ENCODE results near the gene MTA3. TPM values are rescaled to one million over a fixed set of nuclear protein-coding genes. Genes with fewer than 3 reads are reported as not detected.

The MTA3 gene
- total RNA-seq, 2 experiments from 2014 or later: 27.0 to 30.9 TPM

- no peak for DNase-seq
- H3K27ac ChIP-seq (ENCODE audit: low read depth in 1 of 2, low read length in 2 of 2): no peak overlapping the region
Measured at GRCh38 chr2:42800461-42800962, 232.1 kb downstream of the MTA3 start.

DNA sequence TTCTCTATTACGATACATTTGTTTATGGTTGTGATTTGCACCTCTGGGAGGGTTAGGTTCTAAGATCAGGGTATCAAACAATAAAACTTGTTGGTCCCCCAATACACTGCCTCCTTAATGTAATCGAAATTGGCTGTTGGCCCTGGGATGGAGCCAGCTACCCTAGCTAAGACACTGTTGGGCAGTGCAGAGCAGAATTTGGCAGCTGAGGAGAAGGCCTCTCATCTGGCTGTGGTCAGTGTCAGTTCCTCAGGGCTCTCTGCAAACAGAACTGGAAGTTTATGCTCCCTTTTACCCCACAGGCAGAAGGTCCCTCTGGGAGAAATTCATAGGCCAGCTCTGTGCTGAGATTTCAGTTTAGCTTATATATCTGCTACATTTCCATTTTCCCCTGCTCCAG, 232.5 kb downstream of the MTA3 start:
- Histone ChIP-seq H3K27ac (ENCODE audit: low read depth in 1 of 2, low read length in 2 of 2) (no peak overlapping the region), H3K4me1 (ENCODE audit: insufficient read depth, low read length) (no peaks in the 10 kb centered on the region), H3K36me3 (ENCODE audit: insufficient read depth, low read length) (no peaks in the 10 kb centered on the region), H3K4me3 (ENCODE audit: low read length) (no peak overlapping the region), H3K27me3 (ENCODE audit: control insufficient read depth in 1 of 2, insufficient read depth in 2 of 2, low read length in 2 of 2) (no peaks in the 10 kb centered on the region), H3K9me3 (ENCODE audit: control insufficient read depth in 1 of 2, insufficient read depth in 1 of 2, low read length in 2 of 2) (no peaks in the 10 kb centered on the region)
- TF ChIP-seq, protein P1, sequence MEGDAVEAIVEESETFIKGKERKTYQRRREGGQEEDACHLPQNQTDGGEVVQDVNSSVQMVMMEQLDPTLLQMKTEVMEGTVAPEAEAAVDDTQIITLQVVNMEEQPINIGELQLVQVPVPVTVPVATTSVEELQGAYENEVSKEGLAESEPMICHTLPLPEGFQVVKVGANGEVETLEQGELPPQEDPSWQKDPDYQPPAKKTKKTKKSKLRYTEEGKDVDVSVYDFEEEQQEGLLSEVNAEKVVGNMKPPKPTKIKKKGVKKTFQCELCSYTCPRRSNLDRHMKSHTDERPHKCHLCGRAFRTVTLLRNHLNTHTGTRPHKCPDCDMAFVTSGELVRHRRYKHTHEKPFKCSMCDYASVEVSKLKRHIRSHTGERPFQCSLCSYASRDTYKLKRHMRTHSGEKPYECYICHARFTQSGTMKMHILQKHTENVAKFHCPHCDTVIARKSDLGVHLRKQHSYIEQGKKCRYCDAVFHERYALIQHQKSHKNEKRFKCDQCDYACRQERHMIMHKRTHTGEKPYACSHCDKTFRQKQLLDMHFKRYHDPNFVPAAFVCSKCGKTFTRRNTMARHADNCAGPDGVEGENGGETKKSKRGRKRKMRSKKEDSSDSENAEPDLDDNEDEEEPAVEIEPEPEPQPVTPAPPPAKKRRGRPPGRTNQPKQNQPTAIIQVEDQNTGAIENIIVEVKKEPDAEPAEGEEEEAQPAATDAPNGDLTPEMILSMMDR (IDR thresholded peaks at IDR 0.05): no peak
- intact Hi-C loops (cut with DNase I, micrococcal nuclease): loop anchor here in 1 of 2 experiments (10.0 kb wide), 3 partner anchors 306 to 1564 kb away; partner anchors contain the start of genes CAMKMT, KCNG3 and PREPL
- peaks cover 17% of the 10 kb centered on the region for H3K27me3 Mint-ChIP-seq
- H3K36me3 Mint-ChIP-seq (ENCODE audit: low read depth): no peaks in the 10 kb centered on the region
- CTCF ChIA-PET: interaction anchor here (0.7 kb wide), 1 partner anchor 9 kb away, joined by 3 read pairs; the partner anchor contains the start of gene HAAO
- DNase-seq: no peak
- no peaks in the 10 kb centered on the region for H3K9me3 Mint-ChIP-seq
- ATAC-seq (ENCODE audit: poor library complexity): no peak
- no peak overlapping the region for H3K4me3 Mint-ChIP-seq
- POLR2A ChIA-PET: interaction anchor here (1.5 kb wide), 1 partner anchor 9 kb away, joined by 26 read pairs; no protein-coding TSS in a partner anchor
- no peak overlapping the region for H3K27ac Mint-ChIP-seq
- peaks cover 8% of the 10 kb centered on the region for H3K4me1 Mint-ChIP-seq (ENCODE audit: low read depth)

More at GRCh38 chr2:42800461-42800962, 232.1 kb downstream of the MTA3 start:
- POLR2A ChIA-PET: interaction anchor here (1.5 kb wide), 1 partner anchor 10 kb away, joined by 26 read pairs; no protein-coding TSS in a partner anchor
- TF ChIP-seq, protein P1 (IDR thresholded peaks at IDR 0.05): no peak
- H3K9me3 ChIP-seq (ENCODE audit: control insufficient read depth in 1 of 2, insufficient read depth in 1 of 2, low read length in 2 of 2): no peaks in the 10 kb centered on the region
- CTCF ChIA-PET: interaction anchor here (0.7 kb wide), 1 partner anchor 8 kb away, joined by 3 read pairs; the partner anchor contains the start of gene HAAO
- Mint-ChIP-seq H3K27me3 (peaks cover 17% of the 10 kb centered on the region), H3K36me3 (ENCODE audit: low read depth) (no peaks in the 10 kb centered on the region), H3K4me3 (no peak overlapping the region), H3K4me1 (ENCODE audit: low read depth) (peaks cover 8% of the 10 kb centered on the region), H3K9me3 (no peaks in the 10 kb centered on the region), H3K27ac (no peak overlapping the region)
- no peaks in the 10 kb centered on the region for H3K4me1 ChIP-seq (ENCODE audit: insufficient read depth, low read length)
- no peak for ATAC-seq (ENCODE audit: poor library complexity)
- H3K4me3 ChIP-seq (ENCODE audit: low read length): no peak overlapping the region
- H3K27me3 ChIP-seq (ENCODE audit: control insufficient read depth in 1 of 2, insufficient read depth in 2 of 2, low read length in 2 of 2): no peaks in the 10 kb centered on the region
- no peaks in the 10 kb centered on the region for H3K36me3 ChIP-seq (ENCODE audit: insufficient read depth, low read length)
- intact Hi-C loops (cut with DNase I, micrococcal nuclease): loop anchor here in 1 of 2 experiments (10.0 kb wide), 3 partner anchors 306 to 1564 kb away; partner anchors contain the start of genes CAMKMT, KCNG3 and PREPL

DNA sequence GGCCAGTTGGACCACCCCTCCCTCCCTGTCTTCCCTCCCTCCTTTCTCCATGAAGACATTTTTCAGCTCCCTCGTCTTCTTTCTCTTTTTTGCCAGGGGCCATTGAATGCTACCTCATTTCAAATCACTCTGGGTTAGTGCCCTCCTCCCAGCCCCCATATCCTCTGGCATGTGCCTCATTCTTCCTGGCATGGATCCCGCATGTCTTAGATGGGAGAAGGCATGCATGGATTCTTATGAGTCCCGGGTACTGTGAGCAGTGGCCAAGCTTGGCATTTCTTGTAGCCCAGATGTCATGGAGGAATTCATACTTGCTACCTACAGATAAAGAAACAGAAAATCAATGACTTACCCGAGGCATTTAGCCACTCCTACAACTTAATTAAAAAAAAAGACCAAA, 232.9 kb downstream of the MTA3 start:
- ChIA-PET POLR2A (interaction anchor here (1.5 kb wide), 1 partner anchor 9 kb away, joined by 26 read pairs; no protein-coding TSS in a partner anchor), CTCF (no interaction called here)
- intact Hi-C loops (cut with DNase I, micrococcal nuclease): loop anchor here in 1 of 2 experiments (10.0 kb wide), 3 partner anchors 307 to 1563 kb away; partner anchors contain the start of genes CAMKMT, KCNG3 and PREPL
- Histone ChIP-seq H3K27me3 (ENCODE audit: control insufficient read depth in 1 of 2, insufficient read depth in 2 of 2, low read length in 2 of 2) (no peaks in the 10 kb centered on the region), H3K9me3 (ENCODE audit: control insufficient read depth in 1 of 2, insufficient read depth in 1 of 2, low read length in 2 of 2) (no peaks in the 10 kb centered on the region), H3K36me3 (ENCODE audit: insufficient read depth, low read length) (no peaks in the 10 kb centered on the region), H3K4me1 (ENCODE audit: insufficient read depth, low read length) (no peaks in the 10 kb centered on the region), H3K27ac (ENCODE audit: low read depth in 1 of 2, low read length in 2 of 2) (no peak overlapping the region), H3K4me3 (ENCODE audit: low read length) (no peak overlapping the region)
- Mint-ChIP-seq H3K27me3 (peaks cover 17% of the 10 kb centered on the region), H3K4me1 (ENCODE audit: low read depth) (peaks cover 8% of the 10 kb centered on the region), H3K4me3 (no peak overlapping the region), H3K27ac (no peak overlapping the region), H3K9me3 (no peaks in the 10 kb centered on the region), H3K36me3 (ENCODE audit: low read depth) (no peaks in the 10 kb centered on the region)
- DNase-seq: no peak
- TF ChIP-seq, protein P1 (IDR thresholded peaks at IDR 0.05): no peak
- no peak for ATAC-seq (ENCODE audit: poor library complexity)
